Kidney epithelial cell (primary cell): ENCODE results near the gene SLC5A6. TPM values are rescaled to one million over a fixed set of nuclear protein-coding genes. Genes with fewer than 3 reads are reported as not detected.

Source experiments
- DNase-seq: peaks from one replicate; pipeline ENCODE4 v3.0.0-alpha.2; 2010; ENCODE audit warnings: low read depth
- H3K27me3 ChIP-seq: 2 replicates; pipeline ENCODE4 v1.6.0; 2011; ENCODE audit warnings: low read length; ENCODE audit not compliant: control insufficient read depth, insufficient read depth
- H3K36me3 ChIP-seq: 2 replicates; pipeline ENCODE4 v1.5.1; 2011; ENCODE audit warnings: low read length; ENCODE audit not compliant: control insufficient read depth, insufficient read depth
- H3K4me3 ChIP-seq: 2 replicates; pipeline ENCODE4 v1.5.1; 2011; ENCODE audit warnings: low read depth, mild to moderate bottlenecking, control low read depth, low read length
- CTCF ChIP-seq: IDR thresholded peaks from 2 replicates; pipeline ENCODE4 v1.5.1; 2011; ENCODE audit warnings: mild to moderate bottlenecking, moderate library complexity, low read length, control low read depth, inconsistent platforms; ENCODE audit not compliant: insufficient read depth, poor library complexity, severe bottlenecking
- total RNA-seq: library from RNA; depleted of rRNA; stranded (reverse); fragments of >200 nt; gene quantifications from 2 replicates; pipeline ENCODE4 v1.2.3, GENCODE V29; 2015

The SLC5A6 gene
- total RNA-seq, 1 donor from 2014 or later = 52.1 TPM

GRCh38 chr2:27162151-27163121 is 49.6 kb downstream of the SLC5A6 start:
- no peak for DNase-seq

GRCh38 chr2:27160191-27160590 is 51.9 kb downstream of the SLC5A6 start:
- no peak for DNase-seq
- Histone ChIP-seq H3K36me3 (no peaks in the 10 kb centered on the region), H3K4me3 (no peak overlapping the region), H3K27me3 (no peaks in the 10 kb centered on the region)
- TF ChIP-seq CTCF = no peak

More at GRCh38 chr2:27162151-27163121, 49.6 kb downstream of the SLC5A6 start:
- Histone ChIP-seq H3K4me3 (no peak overlapping the region), H3K27me3 (no peaks in the 10 kb centered on the region), H3K36me3 (no peaks in the 10 kb centered on the region)
- no peak for TF ChIP-seq CTCF

GRCh38 chr2:27159271-27159670 is 52.8 kb downstream of the SLC5A6 start:
- no peaks in the 10 kb centered on the region for H3K27me3 ChIP-seq
- no peak overlapping the region for H3K4me3 ChIP-seq
- no peak for DNase-seq
- no peaks in the 10 kb centered on the region for H3K36me3 ChIP-seq
- no peak for TF ChIP-seq CTCF

- no peak for DNase-seq
- TF ChIP-seq CTCF = no peak
- H3K27me3 ChIP-seq = no peaks in the 10 kb centered on the region
- H3K36me3 ChIP-seq = no peaks in the 10 kb centered on the region
- H3K4me3 ChIP-seq = no peak overlapping the region
Measured at GRCh38 chr2:27158468-27158867, 53.6 kb downstream of the SLC5A6 start.

- H3K4me3 ChIP-seq = no peak overlapping the region
- H3K36me3 ChIP-seq = no peaks in the 10 kb centered on the region
- DNase-seq = no peak
- H3K27me3 ChIP-seq = peaks cover 1% of the 10 kb centered on the region
- no peak for TF ChIP-seq CTCF
Measured at GRCh38 chr2:27155069-27155520, 57.0 kb downstream of the SLC5A6 start.

GRCh38 chr2:27154488-27154887 is 57.6 kb downstream of the SLC5A6 start:
- H3K27me3 ChIP-seq = peaks cover 4% of the 10 kb centered on the region
- no peak overlapping the region for H3K4me3 ChIP-seq
- DNase-seq = no peak
- TF ChIP-seq CTCF = no peak
- no peaks in the 10 kb centered on the region for H3K36me3 ChIP-seq
